HepG2 (cell line): ENCODE results near the gene RNF126. TPM values are rescaled to one million over a fixed set of nuclear protein-coding genes. Genes with fewer than 3 reads are reported as not detected.

Experiments
- JUN ChIP-seq: sonication (generic); formaldehyde crosslinking; IDR thresholded peaks from 2 replicates; pipeline ENCODE4 v1.4.0; 2020; ENCODE audit warnings: mild to moderate bottlenecking, missing genetic modification reagents
- JUNB ChIP-seq: sonication (generic); formaldehyde crosslinking; IDR thresholded peaks from 2 replicates; pipeline ENCODE4 v1.8.0; 2022; ENCODE audit warnings: missing genetic modification reagents, mild to moderate bottlenecking, borderline replicate concordance
- LCORL ChIP-seq, 2 experiments: fragments of 450-650 bp in 1 of 2; sonication (generic) in 1 of 2; formaldehyde crosslinking in 1 of 2; IDR thresholded peaks; 2 replicates each; pipeline versions ENCODE4 v1.5.0 to v1.6.1; 2017 to 2020; ENCODE audit warnings: antibody characterized with exemption in 1 of 2, missing genetic modification reagents in 1 of 2
- MBNL3 ChIP-seq: fragments of 250-450 bp; sonication (Bioruptor Pico); conservative IDR thresholded peaks from 2 replicates; pipeline ENCODE4 v1.8.0; 2022; ENCODE audit warnings: mild to moderate bottlenecking, inconsistent platforms
- MYPOP ChIP-seq: sonication (generic); formaldehyde crosslinking; IDR thresholded peaks from 2 replicates; pipeline ENCODE4 v1.8.1; 2023; ENCODE audit warnings: mild to moderate bottlenecking, moderate library complexity, missing genetic modification reagents
- ZNF687 ChIP-seq: sonication (generic); formaldehyde crosslinking; IDR thresholded peaks from 2 replicates; pipeline ENCODE4 v1.5.1; 2020; ENCODE audit warnings: mild to moderate bottlenecking, missing genetic modification reagents, moderate library complexity
- polyA plus RNA-seq, 8 experiments: library from polyadenylated mRNA; depleted of rRNA in 3 of 8; stranded (reverse) in 7 of 8; unstranded in 1 of 8; fragments of >200 nt; fragmentation: Illumina TruSeq in 4 of 8; extraction: Trizol in 4 of 8; gene quantifications; 2 replicates each; pipeline versions ENCODE4 v1.2.1 to v1.2.3, GENCODE V29; 2011 to 2016; ENCODE audit warnings: low read depth in 4 of 8, missing spikeins in 1 of 8, mixed read lengths in 1 of 8; ENCODE audit not compliant: insufficient read depth in 1 of 8
- total RNA-seq, 5 experiments: library from RNA; depleted of rRNA; stranded (reverse); fragments of >200 nt; fragmentation: Illumina TruSeq; extraction: Trizol; gene quantifications; 2 replicates each; pipeline ENCODE4 v1.2.3, GENCODE V29; 2016; ENCODE audit warnings: low read depth in 1 of 5

Gene RNF126
- total and polyA plus RNA-seq, 2 of the 13 experiments (the other 11 are each of a cell fraction or from before 2014, with no cell fraction given), result 23.2 to 34.0 TPM

- TF ChIP-seq LCORL (IDR thresholded peaks at IDR 0.05), result no peak
- TF ChIP-seq LCORL (CRISPR knock-in tag; IDR thresholded peaks at IDR 0.05), result peak; percentile 22; the same call in 1 of the 2 replicates
- no peak for TF ChIP-seq JUN (CRISPR knock-in tag)
- TF ChIP-seq ZNF687 (CRISPR knock-in tag), result peak; percentile 66
- no peak for TF ChIP-seq MYPOP (CRISPR knock-in tag)
- no peak for TF ChIP-seq JUNB (CRISPR knock-in tag)
- no peak for TF ChIP-seq MBNL3
Observed at GRCh38 chr19:674282-675151, 11.5 kb upstream of the RNF126 start (continued).
